Cardiac fibroblast (primary cell): ENCODE data around the gene PCSK5.

Experiments
- DNase-seq, 2 donors: peaks; one replicate each; pipeline versions ENCODE4 v3.0.0 to v3.0.0-alpha.2; 2010; ENCODE audit warnings: low read depth in 2 of 2
- H3K4me3 ChIP-seq, 2 donors: replicated peaks in 1 of 2; 1 replicate in 1 of 2; 2 replicates in 1 of 2; pipeline ENCODE4 v1.5.1; 2011; ENCODE audit warnings: low read depth in 2 of 2, low read length in 2 of 2, mild to moderate bottlenecking in 2 of 2, moderate library complexity in 1 of 2
- TF ChIP-seq, protein P1 (sequence below): IDR thresholded peaks from one replicate; pipeline ENCODE4 v1.5.1; 2011; ENCODE audit warnings: low read depth, mild to moderate bottlenecking, low read length, inconsistent platforms

The PCSK5 gene

DNA sequence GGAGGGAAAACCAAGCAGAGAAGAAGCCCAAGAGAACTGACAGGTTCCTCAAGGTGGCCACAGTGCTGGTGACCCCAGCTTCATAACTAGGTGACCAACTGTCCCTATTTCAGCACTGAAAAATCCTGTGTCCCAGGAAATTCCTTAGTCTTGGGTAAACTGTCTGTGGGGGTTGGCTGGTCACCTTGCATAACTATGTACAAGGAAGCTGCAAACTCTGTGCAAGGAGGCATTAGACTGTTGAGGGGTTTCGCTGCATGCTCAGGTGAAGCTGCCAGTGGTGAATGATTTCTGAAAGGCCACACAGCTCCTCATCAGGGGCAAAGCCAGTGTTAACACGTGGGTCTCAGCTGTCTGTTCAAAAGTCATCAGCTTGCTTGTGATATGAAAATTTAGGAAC is 36.9 kb downstream of the PCSK5 start:
- no peak for DNase-seq
- no peak overlapping the region for H3K4me3 ChIP-seq
- TF ChIP-seq, protein P1, sequence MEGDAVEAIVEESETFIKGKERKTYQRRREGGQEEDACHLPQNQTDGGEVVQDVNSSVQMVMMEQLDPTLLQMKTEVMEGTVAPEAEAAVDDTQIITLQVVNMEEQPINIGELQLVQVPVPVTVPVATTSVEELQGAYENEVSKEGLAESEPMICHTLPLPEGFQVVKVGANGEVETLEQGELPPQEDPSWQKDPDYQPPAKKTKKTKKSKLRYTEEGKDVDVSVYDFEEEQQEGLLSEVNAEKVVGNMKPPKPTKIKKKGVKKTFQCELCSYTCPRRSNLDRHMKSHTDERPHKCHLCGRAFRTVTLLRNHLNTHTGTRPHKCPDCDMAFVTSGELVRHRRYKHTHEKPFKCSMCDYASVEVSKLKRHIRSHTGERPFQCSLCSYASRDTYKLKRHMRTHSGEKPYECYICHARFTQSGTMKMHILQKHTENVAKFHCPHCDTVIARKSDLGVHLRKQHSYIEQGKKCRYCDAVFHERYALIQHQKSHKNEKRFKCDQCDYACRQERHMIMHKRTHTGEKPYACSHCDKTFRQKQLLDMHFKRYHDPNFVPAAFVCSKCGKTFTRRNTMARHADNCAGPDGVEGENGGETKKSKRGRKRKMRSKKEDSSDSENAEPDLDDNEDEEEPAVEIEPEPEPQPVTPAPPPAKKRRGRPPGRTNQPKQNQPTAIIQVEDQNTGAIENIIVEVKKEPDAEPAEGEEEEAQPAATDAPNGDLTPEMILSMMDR = no peak

- H3K4me3 ChIP-seq = no peak overlapping the region
- DNase-seq = no peak
- TF ChIP-seq, protein P1 = no peak
Measured at GRCh38 chr9:75930190-75930589, 39.7 kb downstream of the PCSK5 start.

DNA sequence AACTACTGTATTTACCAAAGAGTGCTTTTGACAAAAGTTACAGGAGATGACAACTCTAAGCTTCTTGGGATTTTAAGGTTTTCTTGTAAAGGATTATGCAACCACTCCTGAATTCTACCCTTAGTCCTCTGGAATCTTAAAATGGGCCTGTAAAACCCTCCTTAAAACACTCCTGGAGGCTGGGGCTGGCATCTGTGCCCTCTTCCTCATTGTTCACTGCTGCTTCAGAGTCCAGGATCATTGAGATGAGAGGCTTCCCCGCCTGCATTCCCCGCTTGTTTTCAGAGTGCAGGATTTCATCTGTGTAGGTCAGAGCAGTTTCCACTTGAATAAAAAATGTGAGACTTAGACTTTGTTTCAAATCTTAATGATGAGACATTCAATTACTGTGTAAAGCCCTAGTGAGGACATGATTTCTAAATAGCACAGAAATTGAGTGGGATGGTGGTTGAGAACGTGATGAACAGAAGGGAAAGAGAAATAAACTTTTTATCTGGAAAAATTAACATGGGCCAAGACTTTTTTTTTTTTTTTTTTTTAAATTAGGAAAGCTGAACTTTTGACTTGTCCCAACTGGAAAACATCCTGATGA is 40.4 kb downstream of the PCSK5 start:
- H3K4me3 ChIP-seq = no peak overlapping the region
- TF ChIP-seq, protein P1 = no peak
- peak in 1 of 2 donors; percentile 15 for DNase-seq

- DNase-seq = no peak
- no peak overlapping the region for H3K4me3 ChIP-seq
- TF ChIP-seq, protein P1 = no peak
Measured at GRCh38 chr9:75933982-75934381, 43.5 kb downstream of the PCSK5 start.

- no peak overlapping the region for H3K4me3 ChIP-seq
- DNase-seq = peak in 1 of 2 donors; percentile 19
- TF ChIP-seq, protein P1 = no peak
Measured at GRCh38 chr9:75935591-75935990, 45.1 kb downstream of the PCSK5 start.

DNA sequence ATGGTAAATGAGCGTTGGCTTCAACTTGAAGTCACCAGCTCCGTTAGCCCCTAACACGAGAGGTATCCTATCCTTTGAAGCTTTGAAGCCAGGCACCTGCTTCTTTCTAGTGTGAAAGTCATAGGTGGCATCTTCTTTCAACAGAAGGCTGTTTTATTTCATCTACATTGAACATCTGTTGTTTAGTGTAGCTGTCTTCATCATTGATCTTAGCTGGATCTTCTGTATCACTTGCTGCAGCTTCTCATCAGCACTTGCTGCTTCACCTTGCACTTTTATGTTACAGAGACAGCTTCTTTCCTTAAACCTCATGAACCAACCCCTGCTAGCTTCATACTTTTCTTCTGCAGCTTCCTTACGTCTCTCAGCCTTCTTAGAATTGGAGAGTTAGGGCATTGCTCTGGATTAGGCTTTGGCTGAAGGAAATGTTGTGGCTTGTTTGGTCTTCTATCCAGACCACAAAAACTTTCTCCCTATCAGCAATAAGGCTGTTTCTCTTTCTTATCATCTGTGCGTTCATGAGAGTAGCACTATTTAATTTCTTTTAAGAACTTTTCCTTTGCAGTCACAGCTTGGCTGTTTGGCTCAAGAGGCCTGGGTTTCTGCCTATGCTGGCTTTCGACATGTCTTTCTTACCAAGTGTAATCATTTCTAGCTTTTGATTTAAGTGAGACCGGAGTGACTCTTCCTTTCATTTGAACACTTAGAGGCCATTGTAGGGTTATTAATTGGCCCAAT is 47.2 kb downstream of the PCSK5 start:
- DNase-seq = peak in 1 of 2 donors; percentile 39
- TF ChIP-seq, protein P1 = no peak

More for the DNA sequence above, 47.2 kb downstream of the PCSK5 start:
- H3K4me3 ChIP-seq = no peak overlapping the region
